Non-pigmented ciliary epithelial cell (primary cell): Measurements from ENCODE around the gene RIMKLB.
"Not testable (repeated sequence)": the region's sequence is repeated elsewhere in the genome, so short reads cannot be mapped to it uniquely, and the experiment has no call there.

Experiments used
- DNase-seq: peaks from one replicate; pipeline ENCODE4 v3.0.0-alpha.2; 2010; ENCODE audit warnings: low read depth

Gene RIMKLB

GRCh38 chr12:8692573-8692972 lies 5.2 kb upstream of the RIMKLB start:
- no peak for DNase-seq

- DNase-seq: no peak
These were observed 2.7 kb upstream of the RIMKLB start for GRCh38 chr12:8695116-8695515.

GRCh38 chr12:8696442-8697090 lies 1.2 kb upstream of the RIMKLB start:
- DNase-seq: no peak

GRCh38 chr12:8697120-8697475 lies 693 bp upstream of the RIMKLB start:
- DNase-seq: no peak

- no peak for DNase-seq
These were observed 501 bp downstream of the RIMKLB start for GRCh38 chr12:8698132-8698851.

- DNase-seq: no peak
These were observed 1.1 kb downstream of the RIMKLB start for GRCh38 chr12:8698879-8699278.

GRCh38 chr12:8699714-8700113 lies 1.9 kb downstream of the RIMKLB start:
- no peak for DNase-seq

GRCh38 chr12:8701046-8701660 lies 3.4 kb downstream of the RIMKLB start:
- DNase-seq: no peak

GRCh38 chr12:8702159-8702558 lies 4.4 kb downstream of the RIMKLB start:
- no peak for DNase-seq

- DNase-seq: no peak
These were observed 11.5 kb downstream of the RIMKLB start for GRCh38 chr12:8709124-8709830.

- no peak for DNase-seq
These were observed 14.8 kb downstream of the RIMKLB start for GRCh38 chr12:8712572-8712971.

GRCh38 chr12:8722286-8722800 lies 24.6 kb downstream of the RIMKLB start:
- DNase-seq: no peak

GRCh38 chr12:8734873-8735381 lies 37.1 kb downstream of the RIMKLB start:
- DNase-seq: no peak

GRCh38 chr12:8742501-8742900 lies 44.7 kb downstream of the RIMKLB start:
- peak; percentile 3 for DNase-seq

- not testable (repeated sequence) for DNase-seq
These were observed 45.3 kb downstream of the RIMKLB start for GRCh38 chr12:8743121-8743520.

- not testable (repeated sequence) for DNase-seq
These were observed 47.8 kb downstream of the RIMKLB start for GRCh38 chr12:8745631-8746030.

GRCh38 chr12:8746046-8746445 lies 48.3 kb downstream of the RIMKLB start:
- DNase-seq: no peak

GRCh38 chr12:8760076-8760475 lies 62.3 kb downstream of the RIMKLB start:
- DNase-seq: not testable (repeated sequence)

- not testable (repeated sequence) for DNase-seq
These were observed 64.9 kb downstream of the RIMKLB start for GRCh38 chr12:8762701-8763100.

GRCh38 chr12:8766121-8766520 lies 68.3 kb downstream of the RIMKLB start:
- DNase-seq: not testable (repeated sequence)

- DNase-seq: no peak
These were observed 72.7 kb downstream of the RIMKLB start for GRCh38 chr12:8770499-8770898.

- no peak for DNase-seq
These were observed 73.3 kb downstream of the RIMKLB start for GRCh38 chr12:8771072-8771471.
